Natural killer cell treated with Interleukin-12 subunit alpha and Interleukin-12 subunit beta and Interleukin-15 and Interleukin-18, amount 100 ng/mL, for 72 hours (primary cell): Measurements from ENCODE around the gene MFSD2A. TPM values are rescaled to one million over a fixed set of nuclear protein-coding genes. Genes with fewer than 3 reads are reported as not detected.
A peak's percentile ranks its signal among the peaks of the same experiment; 100 is the strongest.

ENCODE experiments used
- ATAC-seq, 2 donors: fragments of 150-1000 bp; cut with Tn5 transposase in 1 of 2; sonication (Bioruptor Pico), chemical (Tn5 transposase) in 1 of 2; 2 replicates each; pipeline ENCODE4 v1.10.0; 2021
- DNase-seq: peaks from one replicate; pipeline ENCODE4 v3.0.0; 2022; ENCODE audit warnings: low spot score
- H3K27ac Mint-ChIP-seq, 2 donors: 1 replicate in 1 of 2; 2 replicates in 1 of 2; pipeline ENCODE4 v1.8.0; 2022; ENCODE audit warnings: mixed read lengths in 2 of 2, mild to moderate bottlenecking in 1 of 2, moderate library complexity in 1 of 2
- H3K27me3 Mint-ChIP-seq, 2 donors: 1 replicate in 1 of 2; 2 replicates in 1 of 2; pipeline ENCODE4 v1.8.0; 2022; ENCODE audit warnings: mixed read lengths in 2 of 2
- H3K36me3 Mint-ChIP-seq: one replicate; pipeline ENCODE4 v1.8.0; 2022; ENCODE audit warnings: mixed read lengths
- H3K4me1 Mint-ChIP-seq, 2 donors: 1 replicate in 1 of 2; 2 replicates in 1 of 2; pipeline ENCODE4 v1.8.0; 2022; ENCODE audit warnings: low read depth in 2 of 2, mixed read lengths in 2 of 2, mild to moderate bottlenecking in 1 of 2
- H3K4me3 Mint-ChIP-seq: one replicate; pipeline ENCODE4 v1.8.0; 2022; ENCODE audit warnings: mixed read lengths
- H3K9me3 Mint-ChIP-seq: 2 replicates; pipeline ENCODE4 v1.8.0; 2022; ENCODE audit warnings: mixed read lengths
- total RNA-seq, 2 donors: library from RNA; stranded (reverse); gene quantifications; one replicate each; pipeline ENCODE4 v1.2.3, GENCODE V29; 2022

Gene MFSD2A
- total RNA-seq, 2 donors from 2014 or later, result 41.4 to 62.7 TPM

- Mint-ChIP-seq H3K27me3 (no peaks in the 10 kb centered on the region), H3K4me1 (peaks cover 3 to 8% of the 10 kb centered on the region in 2 donors), H3K9me3 (no peaks in the 10 kb centered on the region), H3K36me3 (no peaks in the 10 kb centered on the region), H3K4me3 (no peak overlapping the region), H3K27ac (no peak overlapping the region)
- no peak for DNase-seq
- ATAC-seq, result peak in 1 of 2 donors; percentile 90
Measured at GRCh38 chr1:40014812-40015594, 60.1 kb downstream of the MFSD2A start.

GRCh38 chr1:40017951-40018575 is 63.1 kb downstream of the MFSD2A start:
- no peaks in the 10 kb centered on the region for H3K9me3 Mint-ChIP-seq
- H3K36me3 Mint-ChIP-seq, result no peaks in the 10 kb centered on the region
- ATAC-seq, result no peak
- H3K27me3 Mint-ChIP-seq, result no peaks in the 10 kb centered on the region
- no peak overlapping the region for H3K4me3 Mint-ChIP-seq
- peaks cover 3 to 8% of the 10 kb centered on the region in 2 donors for H3K4me1 Mint-ChIP-seq
- DNase-seq, result no peak
- no peak overlapping the region for H3K27ac Mint-ChIP-seq

Other genes starting within 250 kb of the MFSD2A start
- gene PPIE, start 216.3 kb upstream of the MFSD2A start, total RNA-seq, result 10 to 100 TPM; 60.0 to 61.2 TPM
- gene OXCT2, start 183.8 kb upstream of the MFSD2A start, total RNA-seq, result under 1 TPM; 0.47 to 0.59 TPM
- 1 to 10 TPM in 1 of 2 donors, under 1 TPM in 1; 0.84 to 1.8 TPM for gene BMP8B, start 166.3 kb upstream of the MFSD2A start, total RNA-seq
- gene TRIT1, start 71.6 kb upstream of the MFSD2A start, total RNA-seq, result 10 to 100 TPM; 17.8 to 34.3 TPM
- gene MYCL, start 53.2 kb upstream of the MFSD2A start, total RNA-seq, result under 1 TPM; 0.33 to 0.36 TPM
- gene CAP1, start 85.6 kb downstream of the MFSD2A start, total RNA-seq, result 100 to 1,000 TPM; 423 to 738 TPM
- 10 to 100 TPM; 42.3 to 64.0 TPM for gene PPT1, start 142.1 kb downstream of the MFSD2A start, total RNA-seq
- 10 to 100 TPM; 19.5 to 24.5 TPM for gene RLF, start 206.2 kb downstream of the MFSD2A start, total RNA-seq